Measurements from ENCODE around the gene MAD2L1.
A peak's percentile ranks its signal among the peaks of the same experiment; 100 is the strongest.

The MAD2L1 gene

GRCh38 chr4:120057416-120057815, 9.2 kb downstream of the MAD2L1 start:
- no peak for DNase-seq

- no peak for DNase-seq
These were observed 10.4 kb downstream of the MAD2L1 start for GRCh38 chr4:120056246-120056645.

- DNase-seq, result no peak
These were observed 10.9 kb downstream of the MAD2L1 start for GRCh38 chr4:120055795-120056194.

GRCh38 chr4:120055162-120055561, 11.5 kb downstream of the MAD2L1 start:
- no peak for DNase-seq

GRCh38 chr4:120053911-120054310, 12.7 kb downstream of the MAD2L1 start:
- no peak for DNase-seq

GRCh38 chr4:120052856-120053255, 13.8 kb downstream of the MAD2L1 start:
- DNase-seq, result no peak

GRCh38 chr4:120051253-120051652, 15.4 kb downstream of the MAD2L1 start:
- DNase-seq, result no peak

GRCh38 chr4:120049732-120050494, 16.7 kb downstream of the MAD2L1 start:
- peak; percentile 77 for DNase-seq

- DNase-seq, result no peak
These were observed 22.8 kb downstream of the MAD2L1 start for GRCh38 chr4:120043828-120044227.

GRCh38 chr4:120037411-120037810, 29.2 kb downstream of the MAD2L1 start:
- no peak for DNase-seq

- no peak for DNase-seq
These were observed 31.7 kb downstream of the MAD2L1 start for GRCh38 chr4:120034913-120035312.

- no peak for DNase-seq
These were observed 39.8 kb downstream of the MAD2L1 start for GRCh38 chr4:120026853-120027252.

GRCh38 chr4:120025516-120025915, 41.1 kb downstream of the MAD2L1 start:
- no peak for DNase-seq

- DNase-seq, result no peak
These were observed 47.9 kb downstream of the MAD2L1 start for GRCh38 chr4:120018786-120019185.

- no peak for DNase-seq
These were observed 48.5 kb downstream of the MAD2L1 start for GRCh38 chr4:120017939-120018692.

GRCh38 chr4:120011725-120012124, 54.9 kb downstream of the MAD2L1 start:
- no peak for DNase-seq

GRCh38 chr4:120010646-120011045, 56.0 kb downstream of the MAD2L1 start:
- no peak for DNase-seq

GRCh38 chr4:120009731-120010130, 56.9 kb downstream of the MAD2L1 start:
- no peak for DNase-seq

GRCh38 chr4:120008957-120009356, 57.7 kb downstream of the MAD2L1 start:
- no peak for DNase-seq

GRCh38 chr4:120007896-120008436, 58.7 kb downstream of the MAD2L1 start:
- no peak for DNase-seq

GRCh38 chr4:120007191-120007871, 59.3 kb downstream of the MAD2L1 start:
- DNase-seq, result no peak
